HL-60 (cell line): ENCODE data around the gene ERCC1.

Experiments
- POLR2AphosphoS5 ChIP-seq: IDR thresholded peaks from 2 replicates; pipeline ENCODE4 v1.6.1; 2012; ENCODE audit warnings: low read depth
- TF ChIP-seq, protein P1 (sequence below): IDR thresholded peaks from one replicate; pipeline ENCODE4 v1.5.1; 2011; ENCODE audit warnings: low read length, control low read depth, inconsistent platforms; ENCODE audit not compliant: insufficient read depth

DNA sequence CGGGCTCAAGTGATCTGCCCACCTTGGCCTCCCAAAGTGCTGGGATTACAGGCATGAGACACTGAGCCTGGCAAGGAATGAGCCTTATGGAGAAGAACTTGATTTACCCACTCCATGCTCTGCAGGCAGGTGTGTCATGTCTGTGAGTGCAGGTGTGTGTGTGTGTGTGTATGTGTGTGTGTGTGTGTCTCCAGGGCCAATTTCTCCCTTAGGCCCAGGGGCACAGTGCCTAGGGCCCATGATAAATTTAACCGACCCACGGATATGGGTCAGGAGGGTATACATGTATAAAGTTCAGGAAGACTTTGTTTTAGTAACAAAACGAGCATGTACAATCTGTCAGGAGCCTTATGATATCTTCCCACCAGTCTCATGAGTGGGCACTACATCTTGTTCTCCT, 39.5 kb upstream of the ERCC1 start:
- TF ChIP-seq, protein P1, sequence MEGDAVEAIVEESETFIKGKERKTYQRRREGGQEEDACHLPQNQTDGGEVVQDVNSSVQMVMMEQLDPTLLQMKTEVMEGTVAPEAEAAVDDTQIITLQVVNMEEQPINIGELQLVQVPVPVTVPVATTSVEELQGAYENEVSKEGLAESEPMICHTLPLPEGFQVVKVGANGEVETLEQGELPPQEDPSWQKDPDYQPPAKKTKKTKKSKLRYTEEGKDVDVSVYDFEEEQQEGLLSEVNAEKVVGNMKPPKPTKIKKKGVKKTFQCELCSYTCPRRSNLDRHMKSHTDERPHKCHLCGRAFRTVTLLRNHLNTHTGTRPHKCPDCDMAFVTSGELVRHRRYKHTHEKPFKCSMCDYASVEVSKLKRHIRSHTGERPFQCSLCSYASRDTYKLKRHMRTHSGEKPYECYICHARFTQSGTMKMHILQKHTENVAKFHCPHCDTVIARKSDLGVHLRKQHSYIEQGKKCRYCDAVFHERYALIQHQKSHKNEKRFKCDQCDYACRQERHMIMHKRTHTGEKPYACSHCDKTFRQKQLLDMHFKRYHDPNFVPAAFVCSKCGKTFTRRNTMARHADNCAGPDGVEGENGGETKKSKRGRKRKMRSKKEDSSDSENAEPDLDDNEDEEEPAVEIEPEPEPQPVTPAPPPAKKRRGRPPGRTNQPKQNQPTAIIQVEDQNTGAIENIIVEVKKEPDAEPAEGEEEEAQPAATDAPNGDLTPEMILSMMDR, result no peak
- TF ChIP-seq POLR2AphosphoS5, result no peak
